A673 (cell line): ENCODE results near the gene EPB41. TPM values are rescaled to one million over a fixed set of nuclear protein-coding genes. Genes with fewer than 3 reads are reported as not detected.

Experiments used
- BruUV-seq: library from RNA; stranded (reverse); fragments of 400-500 nt; replicated peaks from 2 replicates; lab custom pipeline; 2021; lab: Mats Ljungman, UMichigan
- CTCF ChIA-PET: fragments of 300-600 bp; sonication (Branson Sonifier 250); formaldehyde crosslinking; loops from one replicate; lab custom pipeline; 2022; ENCODE audit warnings: antibody characterized with exemption; lab: Charles Lee
- POLR2A ChIA-PET: fragments of 300-600 bp; sonication (Branson Sonifier 250); formaldehyde crosslinking; loops from one replicate; lab custom pipeline; 2022; ENCODE audit warnings: antibody characterized with exemption; ENCODE audit not compliant: low non-redundant PET; lab: Charles Lee
- DNase-seq: peaks from one replicate; pipeline ENCODE4 v3.0.0-alpha.2; 2015; ENCODE audit warnings: low spot score
- H3K27ac ChIP-seq: fragments of 200-600 bp; sonication (generic); 2 replicates; pipeline ENCODE4 v1.5.1; 2016; ENCODE audit warnings: mixed run types, low read depth, mild to moderate bottlenecking, mixed read lengths, antibody characterized with exemption, low read length; ENCODE audit not compliant: poor library complexity, severe bottlenecking
- H3K27me3 ChIP-seq: fragments of 200-600 bp; sonication (generic); replicated peaks from 2 replicates; pipeline ENCODE4 v1.6.1; 2017; ENCODE audit warnings: mixed run types, low read depth, mild to moderate bottlenecking, mixed read lengths, antibody characterized with exemption, low read length; ENCODE audit not compliant: insufficient read depth, poor library complexity
- H3K36me3 ChIP-seq: fragments of 200-600 bp; sonication (generic); 2 replicates; pipeline ENCODE4 v1.6.1; 2016; ENCODE audit warnings: mixed run types, mild to moderate bottlenecking, mixed read lengths, antibody characterized with exemption, low read length; ENCODE audit not compliant: insufficient read depth, poor library complexity, severe bottlenecking
- H3K4me1 ChIP-seq: fragments of 200-600 bp; sonication (generic); 2 replicates; pipeline ENCODE4 v1.6.1; 2017; ENCODE audit warnings: mixed run types, mild to moderate bottlenecking, mixed read lengths, antibody characterized with exemption, low read length; ENCODE audit not compliant: insufficient read depth, poor library complexity, severe bottlenecking
- H3K4me3 ChIP-seq: fragments of 200-600 bp; sonication (generic); 2 replicates; pipeline ENCODE4 v1.5.1; 2016; ENCODE audit warnings: low read depth, mixed run types, mild to moderate bottlenecking, mixed read lengths, low read length; ENCODE audit not compliant: poor library complexity, severe bottlenecking
- H3K9me3 ChIP-seq: fragments of 200-600 bp; sonication (generic); 2 replicates; pipeline ENCODE4 v1.6.1; 2016; ENCODE audit warnings: mixed run types, low read depth, mild to moderate bottlenecking, mixed read lengths, antibody characterized with exemption, low read length; ENCODE audit not compliant: poor library complexity, severe bottlenecking
- EZH2 ChIP-seq: fragments of 200-600 bp; sonication (generic); IDR thresholded peaks from 2 replicates; pipeline ENCODE4 v1.6.1; 2017; ENCODE audit warnings: borderline replicate concordance, low read depth, mild to moderate bottlenecking, mixed read lengths, antibody characterized with exemption, low read length; ENCODE audit not compliant: poor library complexity, severe bottlenecking
- intact Hi-C: fragments of 100-400 bp; cut with micrococcal nuclease; formaldehyde crosslinking; loops from one replicate; pipeline ENCODE4 v1.10.0; 2022; ENCODE audit not compliant: unreplicated experiment
- total RNA-seq: library from RNA; stranded (reverse); gene quantifications from 2 replicates; pipeline ENCODE4 v1.2.3, GENCODE V29; 2021
- TF ChIP-seq, protein P1 (sequence below): fragments of 300-800, 200-600 bp; sonication (generic); conservative IDR thresholded peaks from 2 replicates; pipeline ENCODE4 v1.5.1; 2017; ENCODE audit warnings: low read depth, mild to moderate bottlenecking, antibody characterized with exemption, low read length, moderate library complexity, mixed read lengths

The EPB41 gene
- total RNA-seq, 1 experiment from 2014 or later = 337 TPM

GRCh38 chr1:29056256-29056655 lies 141.9 kb downstream of the EPB41 start:
- CTCF ChIA-PET = interaction anchor here (0.6 kb wide), 1 partner anchor 655 kb away, joined by 4 read pairs; no protein-coding TSS in a partner anchor
- no TSS peak for BruUV-seq
- H3K4me3 ChIP-seq = no peak overlapping the region
- no peak overlapping the region for H3K27ac ChIP-seq
- TF ChIP-seq, protein P1, sequence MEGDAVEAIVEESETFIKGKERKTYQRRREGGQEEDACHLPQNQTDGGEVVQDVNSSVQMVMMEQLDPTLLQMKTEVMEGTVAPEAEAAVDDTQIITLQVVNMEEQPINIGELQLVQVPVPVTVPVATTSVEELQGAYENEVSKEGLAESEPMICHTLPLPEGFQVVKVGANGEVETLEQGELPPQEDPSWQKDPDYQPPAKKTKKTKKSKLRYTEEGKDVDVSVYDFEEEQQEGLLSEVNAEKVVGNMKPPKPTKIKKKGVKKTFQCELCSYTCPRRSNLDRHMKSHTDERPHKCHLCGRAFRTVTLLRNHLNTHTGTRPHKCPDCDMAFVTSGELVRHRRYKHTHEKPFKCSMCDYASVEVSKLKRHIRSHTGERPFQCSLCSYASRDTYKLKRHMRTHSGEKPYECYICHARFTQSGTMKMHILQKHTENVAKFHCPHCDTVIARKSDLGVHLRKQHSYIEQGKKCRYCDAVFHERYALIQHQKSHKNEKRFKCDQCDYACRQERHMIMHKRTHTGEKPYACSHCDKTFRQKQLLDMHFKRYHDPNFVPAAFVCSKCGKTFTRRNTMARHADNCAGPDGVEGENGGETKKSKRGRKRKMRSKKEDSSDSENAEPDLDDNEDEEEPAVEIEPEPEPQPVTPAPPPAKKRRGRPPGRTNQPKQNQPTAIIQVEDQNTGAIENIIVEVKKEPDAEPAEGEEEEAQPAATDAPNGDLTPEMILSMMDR = no peak
- TF ChIP-seq EZH2 = no peak
- H3K9me3 ChIP-seq = no peaks in the 10 kb centered on the region
- no peaks in the 10 kb centered on the region for H3K27me3 ChIP-seq
- H3K4me1 ChIP-seq = no peaks in the 10 kb centered on the region
- POLR2A ChIA-PET = no interaction called here
- peaks cover 77% of the 10 kb centered on the region for H3K36me3 ChIP-seq
- intact Hi-C loops = no loop called here
- no peak for DNase-seq

DNA sequence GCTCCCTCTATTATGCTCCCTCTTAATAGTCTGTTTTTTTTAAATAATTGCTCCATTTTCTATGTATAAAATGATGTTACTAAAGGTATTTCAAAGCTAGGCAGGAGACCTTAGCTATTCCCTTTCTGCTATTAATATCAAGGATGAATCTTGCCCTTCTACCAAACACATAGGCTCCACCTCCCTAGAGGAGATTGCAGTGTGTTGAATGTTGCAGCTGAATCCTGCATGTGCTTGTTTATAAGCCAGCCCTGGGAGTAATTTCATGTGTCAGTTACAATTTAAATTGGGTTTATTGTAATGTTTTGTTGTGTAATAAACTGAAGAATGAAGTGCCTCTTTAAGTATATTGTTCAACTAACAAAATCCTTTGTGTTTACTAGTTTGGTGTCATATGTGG lies 143.3 kb downstream of the EPB41 start:
- POLR2A ChIA-PET = no interaction called here
- TF ChIP-seq, protein P1 = no peak
- no peak for TF ChIP-seq EZH2
- no peaks in the 10 kb centered on the region for H3K27me3 ChIP-seq
- no peak overlapping the region for H3K4me3 ChIP-seq
- CTCF ChIA-PET = no interaction called here
- no peak overlapping the region for H3K27ac ChIP-seq
- H3K4me1 ChIP-seq = no peaks in the 10 kb centered on the region
- intact Hi-C loops = no loop called here
- DNase-seq = no peak
- no peaks in the 10 kb centered on the region for H3K9me3 ChIP-seq
- BruUV-seq = no TSS peak
- peaks cover 76% of the 10 kb centered on the region for H3K36me3 ChIP-seq

- no peaks in the 10 kb centered on the region for H3K27me3 ChIP-seq
- no peak for TF ChIP-seq EZH2
- TF ChIP-seq, protein P1 = no peak
- peaks cover 81% of the 10 kb centered on the region for H3K36me3 ChIP-seq
- H3K9me3 ChIP-seq = no peaks in the 10 kb centered on the region
- no peak overlapping the region for H3K27ac ChIP-seq
- POLR2A ChIA-PET = no interaction called here
- no TSS peak for BruUV-seq
- no peak for DNase-seq
- intact Hi-C loops = no loop called here
- CTCF ChIA-PET = no interaction called here
- no peak overlapping the region for H3K4me3 ChIP-seq
- H3K4me1 ChIP-seq = no peaks in the 10 kb centered on the region
These were observed 148.0 kb downstream of the EPB41 start for GRCh38 chr1:29062157-29062942.
